Activated T-helper 1 cell treated with Interleukin-2 at 50 U/mL for 16 hours (primary cell): ENCODE data around the gene SLPI.

ENCODE experiments used
- DNase-seq: peaks from one replicate; pipeline ENCODE4 v3.0.0-alpha.2; 2020; ENCODE audit warnings: low read depth

SLPI gene

GRCh38 chr20:45212836-45213235 lies 41.5 kb downstream of the SLPI start:
- no peak for DNase-seq

- no peak for DNase-seq
These were observed 42.5 kb downstream of the SLPI start for GRCh38 chr20:45211569-45212474.

- no peak for DNase-seq
These were observed 44.4 kb downstream of the SLPI start for GRCh38 chr20:45209924-45210323.

GRCh38 chr20:45206725-45207124 lies 47.6 kb downstream of the SLPI start, which contains the start of gene SEMG1:
Gene SEMG1 (plus strand): TSS chr20:45207033. CDS start chr20:45207054, 21 bp downstream.
- no peak for DNase-seq
